ENCODE measurements around the gene ACAP3.

DNA sequence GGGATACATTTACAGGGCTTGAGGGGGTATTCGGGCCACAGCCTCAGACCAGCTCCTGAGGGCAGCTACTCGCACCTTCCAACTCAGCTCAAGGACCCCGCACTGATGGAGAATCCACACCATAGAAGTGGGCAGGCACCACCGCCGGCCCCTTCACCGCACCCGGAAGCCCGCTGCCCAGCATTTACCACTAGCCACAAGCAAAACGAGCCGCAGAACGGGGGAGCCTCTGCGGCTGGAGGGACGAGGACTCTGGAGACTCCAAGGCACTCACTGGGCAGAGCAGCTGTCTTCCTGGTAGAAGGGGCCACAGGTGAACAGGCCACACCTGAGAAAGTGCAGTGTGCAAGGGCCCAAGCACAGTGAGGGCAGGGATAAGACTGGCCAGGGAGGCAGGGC lies 39.4 kb downstream of the ACAP3 start:
- TF ChIP-seq SIX5 (IDR thresholded peaks at IDR 0.05; ENCODE audit: low read depth, low read length, severe bottlenecking), result no peak
- no peak for TF ChIP-seq TAF1 (IDR thresholded peaks at IDR 0.05; ENCODE audit: borderline replicate concordance, low read depth, low read length)
- TF ChIP-seq, protein P1, sequence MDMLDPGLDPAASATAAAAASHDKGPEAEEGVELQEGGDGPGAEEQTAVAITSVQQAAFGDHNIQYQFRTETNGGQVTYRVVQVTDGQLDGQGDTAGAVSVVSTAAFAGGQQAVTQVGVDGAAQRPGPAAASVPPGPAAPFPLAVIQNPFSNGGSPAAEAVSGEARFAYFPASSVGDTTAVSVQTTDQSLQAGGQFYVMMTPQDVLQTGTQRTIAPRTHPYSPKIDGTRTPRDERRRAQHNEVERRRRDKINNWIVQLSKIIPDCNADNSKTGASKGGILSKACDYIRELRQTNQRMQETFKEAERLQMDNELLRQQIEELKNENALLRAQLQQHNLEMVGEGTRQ (IDR thresholded peaks at IDR 0.05; ENCODE audit: borderline replicate concordance, low read depth, low read length), result no peak
- no peak for TF ChIP-seq SIN3A (IDR thresholded peaks at IDR 0.05; ENCODE audit: low read depth, low read length)
- no peak for TF ChIP-seq SP1 (IDR thresholded peaks at IDR 0.05; ENCODE audit: low read depth, low read length)
- TF ChIP-seq ATF7 (IDR thresholded peaks at IDR 0.05; ENCODE audit: low read depth), result no peak
- TF ChIP-seq, protein P2, sequence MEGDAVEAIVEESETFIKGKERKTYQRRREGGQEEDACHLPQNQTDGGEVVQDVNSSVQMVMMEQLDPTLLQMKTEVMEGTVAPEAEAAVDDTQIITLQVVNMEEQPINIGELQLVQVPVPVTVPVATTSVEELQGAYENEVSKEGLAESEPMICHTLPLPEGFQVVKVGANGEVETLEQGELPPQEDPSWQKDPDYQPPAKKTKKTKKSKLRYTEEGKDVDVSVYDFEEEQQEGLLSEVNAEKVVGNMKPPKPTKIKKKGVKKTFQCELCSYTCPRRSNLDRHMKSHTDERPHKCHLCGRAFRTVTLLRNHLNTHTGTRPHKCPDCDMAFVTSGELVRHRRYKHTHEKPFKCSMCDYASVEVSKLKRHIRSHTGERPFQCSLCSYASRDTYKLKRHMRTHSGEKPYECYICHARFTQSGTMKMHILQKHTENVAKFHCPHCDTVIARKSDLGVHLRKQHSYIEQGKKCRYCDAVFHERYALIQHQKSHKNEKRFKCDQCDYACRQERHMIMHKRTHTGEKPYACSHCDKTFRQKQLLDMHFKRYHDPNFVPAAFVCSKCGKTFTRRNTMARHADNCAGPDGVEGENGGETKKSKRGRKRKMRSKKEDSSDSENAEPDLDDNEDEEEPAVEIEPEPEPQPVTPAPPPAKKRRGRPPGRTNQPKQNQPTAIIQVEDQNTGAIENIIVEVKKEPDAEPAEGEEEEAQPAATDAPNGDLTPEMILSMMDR (IDR thresholded peaks at IDR 0.05 in 2 of 3, conservative IDR thresholded peaks at IDR 0.05 in 1 of 3; ENCODE audit: control insufficient read depth in 2 of 3, extremely low read depth in 1 of 3, insufficient read depth in 1 of 3, low read depth in 3 of 3, low read length in 3 of 3), result no peak
- no peak for TF ChIP-seq TBL1XR1 (IDR thresholded peaks at IDR 0.05; ENCODE audit: low read depth, low read length)
- TF ChIP-seq ZSCAN29 (IDR thresholded peaks at IDR 0.05), result no peak
- TF ChIP-seq POLR2AphosphoS2 (IDR thresholded peaks at IDR 0.05; ENCODE audit: low read depth, low read length), result no peak
